Suppressor macrophage treated with lipopolysaccharide for 1 hour (primary cell): Measurements from ENCODE around the gene CDO1.

ENCODE experiments used
- DNase-seq, 3 donors: peaks; one replicate each; pipeline ENCODE4 v3.0.0-alpha.2; 2020 to 2022

CDO1 gene

DNA sequence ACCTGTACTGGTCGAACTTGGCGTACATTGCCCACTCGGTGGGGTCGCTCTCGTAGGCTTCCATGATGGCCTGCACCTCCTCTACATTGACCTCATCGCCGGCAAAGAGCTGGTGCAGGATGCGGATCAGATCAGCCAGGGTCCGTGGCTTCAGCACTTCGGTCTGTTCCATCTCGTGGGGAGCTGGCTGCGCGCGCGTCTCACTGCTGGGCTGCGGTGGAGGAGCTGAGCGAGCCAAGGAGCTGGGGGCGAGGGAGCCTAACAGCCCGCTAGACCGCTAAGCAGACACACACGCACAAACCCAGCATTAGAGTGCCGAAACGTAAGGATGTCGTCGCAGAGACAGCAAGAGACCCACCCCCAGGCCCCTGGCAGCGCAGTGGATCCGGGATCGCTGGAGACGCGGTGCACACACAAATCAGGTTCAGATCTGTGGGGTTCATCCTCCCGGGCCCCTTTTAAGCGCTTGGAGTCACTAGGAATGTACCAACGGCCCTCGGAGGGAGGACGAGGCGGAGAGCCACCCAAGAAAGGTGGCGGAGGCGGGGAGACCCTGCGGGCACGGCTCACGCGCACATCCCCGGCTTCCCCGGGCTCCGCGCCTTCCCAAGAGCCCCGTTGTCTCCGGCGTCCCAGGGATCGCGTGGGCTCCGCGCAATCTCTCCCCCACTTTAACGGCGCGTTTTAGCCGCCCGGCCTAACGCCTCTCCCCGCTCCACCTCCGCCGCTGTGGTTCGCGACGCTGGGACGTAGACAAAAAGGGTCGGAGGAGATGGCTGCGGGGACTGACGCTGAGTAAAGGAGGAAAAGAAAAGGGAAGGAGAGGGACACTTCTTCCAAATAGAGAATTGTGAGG, at the start of gene CDO1:
TSS of gene CDO1 (minus strand) at position 434 of the 856 bp plus-strand sequence. CDS start at position 172, 262 bp downstream.
- DNase-seq, result peak in 2 of 3 donors; percentile 12 to 28

DNA sequence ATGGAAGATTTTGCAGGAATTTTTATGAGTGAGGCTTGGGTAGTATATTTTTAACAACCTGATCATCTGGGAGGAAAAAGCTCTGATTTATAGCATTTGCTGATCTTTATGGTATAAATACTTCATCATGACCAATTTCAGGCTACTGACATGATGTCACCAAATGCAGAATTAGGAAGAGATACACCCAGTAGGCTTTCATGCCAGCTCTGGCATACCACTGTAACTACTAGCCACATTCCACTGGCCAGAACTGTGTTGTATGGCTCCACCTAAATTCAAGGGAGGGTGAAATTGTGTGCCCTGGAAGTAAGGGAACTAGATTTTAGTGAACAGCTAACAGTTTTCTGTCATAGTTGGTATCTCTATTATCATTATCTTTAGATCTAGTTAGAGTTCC, 42.9 kb upstream of the CDO1 start:
- DNase-seq, result no peak

GRCh38 chr5:115858396-115858795, 41.9 kb upstream of the CDO1 start:
- DNase-seq, result no peak

DNA sequence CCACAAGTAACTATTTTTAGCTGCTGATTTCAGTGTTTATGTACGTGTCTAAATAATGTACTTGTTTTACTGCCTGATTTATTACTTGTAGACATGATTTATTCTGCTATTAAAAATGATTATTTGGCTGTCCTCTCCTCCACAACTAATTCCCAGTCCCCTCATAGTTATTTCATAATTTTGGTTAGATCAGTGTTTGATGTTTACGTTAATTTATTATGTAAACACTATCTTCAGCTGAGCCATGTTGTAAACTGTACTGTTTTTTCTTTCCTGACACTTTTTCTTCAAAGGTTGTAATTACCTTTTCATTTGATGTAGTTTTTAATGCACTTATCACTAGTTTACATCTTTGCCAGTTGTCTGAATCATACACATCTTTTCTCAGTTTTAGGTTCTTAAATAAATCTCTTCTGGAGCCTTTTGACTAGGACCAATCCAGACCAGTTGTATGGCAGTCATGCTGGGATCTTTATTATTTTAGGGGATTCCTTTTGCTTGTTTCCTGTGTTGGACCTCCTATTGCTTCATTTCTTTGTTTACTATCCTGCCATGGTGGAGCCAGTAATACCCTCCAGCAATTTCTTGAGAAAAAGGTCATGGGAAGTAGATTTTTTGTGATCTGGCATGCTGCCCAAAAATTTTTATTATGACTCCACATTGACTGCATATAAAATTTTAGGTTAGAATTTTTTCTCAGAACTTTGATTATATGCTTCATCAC, 41.3 kb upstream of the CDO1 start:
- peak in 1 of 3 donors; percentile 35 for DNase-seq

GRCh38 chr5:115857057-115857479, 40.6 kb upstream of the CDO1 start:
- DNase-seq, result no peak

DNA sequence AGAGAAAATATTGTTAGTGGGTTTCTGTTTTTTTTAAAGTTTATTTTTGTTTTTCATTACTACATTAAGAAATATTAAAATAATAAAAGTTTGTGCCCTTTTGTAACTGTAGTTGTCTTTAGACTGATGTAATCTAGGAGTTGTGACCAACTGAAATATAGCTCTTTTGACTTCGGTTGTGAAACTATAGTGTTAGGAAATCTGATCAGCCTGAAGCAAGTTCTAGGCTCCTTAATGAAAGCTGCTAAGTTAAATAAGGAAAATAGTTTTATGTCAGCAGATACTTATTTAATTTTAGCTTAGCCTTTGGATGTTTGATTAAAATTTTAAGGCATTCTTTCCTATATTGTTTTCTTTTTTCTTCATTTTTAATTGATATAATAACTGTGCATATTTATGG, 39.5 kb upstream of the CDO1 start:
- DNase-seq, result peak; percentile 9 to 55 (median 38)

DNA sequence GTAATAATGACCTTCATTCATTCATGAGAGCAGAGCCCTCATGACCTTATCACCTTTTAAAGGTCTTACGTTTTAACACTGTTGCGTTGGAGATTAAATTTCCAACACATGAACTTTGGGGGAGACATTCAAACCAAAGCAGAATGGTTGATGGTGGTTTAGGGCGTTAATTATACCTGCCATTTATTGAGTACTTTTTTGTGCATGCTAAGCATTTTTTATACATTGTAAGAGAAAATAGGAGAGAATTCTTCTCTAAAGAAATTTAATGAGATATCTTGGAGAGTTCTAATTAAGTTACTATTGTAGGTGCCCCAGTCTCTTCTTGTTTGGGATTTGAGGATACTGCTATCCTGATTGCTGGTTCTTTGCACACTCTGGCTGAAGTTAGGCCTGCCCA, 37.7 kb upstream of the CDO1 start:
- no peak for DNase-seq

GRCh38 chr5:115850744-115851416, 34.4 kb upstream of the CDO1 start:
- no peak for DNase-seq

- DNase-seq, result no peak
These were observed 32.9 kb upstream of the CDO1 start for GRCh38 chr5:115849258-115849798.

DNA sequence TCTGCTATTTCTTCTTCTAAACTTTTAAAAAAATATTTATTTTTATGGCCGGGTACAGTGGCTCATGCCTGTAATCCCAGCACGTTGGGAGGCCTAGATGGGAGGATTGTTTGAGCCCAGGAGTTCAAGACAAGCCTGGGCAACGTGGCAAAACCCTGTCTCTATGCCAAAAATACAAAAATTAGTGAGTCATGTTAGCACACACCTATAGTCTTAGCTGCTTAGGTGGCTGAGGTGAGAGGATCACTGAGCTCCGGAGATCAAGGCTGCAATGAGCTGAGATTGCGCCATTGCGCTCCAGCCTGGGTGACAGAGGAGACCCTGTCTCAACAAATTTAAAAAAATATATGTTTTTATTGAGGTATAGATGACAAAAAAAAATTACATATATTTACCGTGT, 30.8 kb upstream of the CDO1 start:
- DNase-seq, result no peak

DNA sequence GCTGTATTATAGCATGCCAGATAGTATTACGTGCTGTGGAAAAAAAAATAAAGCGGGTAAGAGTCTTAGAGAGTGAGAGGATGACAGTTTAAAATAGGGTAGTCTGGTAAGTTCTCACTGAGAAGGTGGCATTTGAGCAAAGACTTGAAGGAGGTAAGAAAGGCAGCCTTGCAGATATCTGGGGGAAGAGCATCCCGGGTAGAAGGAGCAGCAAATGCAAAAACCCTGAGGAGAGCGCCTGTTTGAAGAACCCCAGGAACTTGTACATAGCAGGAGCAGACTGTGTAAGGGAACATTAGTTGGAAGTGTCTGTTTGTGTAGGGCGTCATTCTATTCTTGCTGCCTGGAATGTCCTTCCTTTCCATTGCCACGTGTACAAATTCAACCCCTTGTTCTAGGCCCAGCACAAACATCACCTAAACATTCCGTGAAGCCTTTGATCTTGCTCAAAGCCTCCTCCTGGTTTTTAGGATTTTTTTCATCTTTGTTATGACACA, 27.9 kb upstream of the CDO1 start:
- DNase-seq, result no peak

- peak in 2 of 3 donors; percentile 4 to 14 for DNase-seq
These were observed 27.1 kb upstream of the CDO1 start for GRCh38 chr5:115843444-115844130.

GRCh38 chr5:115842952-115843351, 26.5 kb upstream of the CDO1 start:
- DNase-seq, result no peak

GRCh38 chr5:115842089-115842935, 25.9 kb upstream of the CDO1 start:
- peak in 2 of 3 donors; percentile 72 to 85 for DNase-seq

GRCh38 chr5:115841382-115842088, 25.1 kb upstream of the CDO1 start, which contains the start of the genes AP3S1 and ATG12:
Gene AP3S1 (plus strand): TSS chr5:115841935. CDS start chr5:115842038, 103 bp downstream.
Gene ATG12 (minus strand): TSS chr5:115841565. CDS start chr5:115841552, 13 bp downstream.
- peak; percentile 96 to 98 (median 96) for DNase-seq

DNA sequence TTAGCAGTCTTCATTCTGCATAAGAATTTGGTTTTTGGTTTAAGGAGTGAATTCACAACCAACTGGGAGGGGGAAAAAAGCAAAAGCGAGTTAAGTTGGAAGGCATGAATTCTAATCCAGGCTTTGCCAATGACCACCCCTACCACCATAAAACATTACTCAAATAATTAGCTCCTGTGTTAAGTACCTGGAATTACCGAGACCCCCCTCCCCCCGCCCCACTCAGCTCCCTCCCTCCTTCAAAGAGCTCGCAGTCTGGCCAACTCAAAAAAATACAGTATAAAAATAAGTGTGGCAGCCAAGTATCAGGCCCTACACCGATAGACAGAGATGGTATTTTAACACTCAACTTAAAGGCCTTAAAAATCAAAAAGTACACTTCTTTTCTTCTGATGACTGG, 24.4 kb upstream of the CDO1 start:
- DNase-seq, result no peak

DNA sequence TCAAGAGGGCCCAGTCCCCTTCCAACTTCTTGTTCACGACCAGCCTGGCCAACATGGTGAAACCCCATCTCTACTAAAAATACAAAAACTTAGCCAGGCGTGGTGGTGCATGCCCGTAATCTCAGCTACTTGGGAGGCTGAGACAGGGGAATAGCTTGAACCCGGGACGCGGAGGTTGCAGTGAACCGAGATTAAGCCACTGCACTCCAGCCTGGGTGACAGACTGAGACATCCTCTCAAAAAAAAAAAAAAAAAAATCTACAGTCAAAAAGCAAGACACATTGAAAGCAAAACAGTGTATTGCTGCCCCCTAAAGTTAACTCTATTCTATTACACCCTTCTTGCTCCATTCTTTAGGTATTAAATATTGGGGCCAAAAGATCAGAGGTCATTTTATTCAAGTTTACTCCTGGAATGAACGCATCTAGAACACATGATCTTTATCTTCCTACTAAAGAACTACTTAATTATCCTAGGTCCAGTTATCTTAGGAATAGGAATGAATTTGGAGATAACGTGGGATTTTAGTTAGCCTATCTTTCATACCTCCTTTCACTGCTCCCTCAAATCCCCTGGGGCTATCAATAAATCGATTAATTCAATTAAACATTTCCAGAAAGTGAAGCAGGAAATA, 22.5 kb upstream of the CDO1 start:
- peak; percentile 53 to 75 (median 74) for DNase-seq

- DNase-seq, result no peak
These were observed 19.0 kb upstream of the CDO1 start for GRCh38 chr5:115835481-115835880.

- peak; percentile 65 to 72 (median 71) for DNase-seq
These were observed 14.8 kb upstream of the CDO1 start for GRCh38 chr5:115831163-115831768.
